NCI-H1048 (cell line): ENCODE measurements around the gene ZNF160.
"Not testable (repeated sequence)": the region's sequence is repeated elsewhere in the genome, so short reads cannot be mapped to it uniquely, and the experiment has no call there.

Experiments
- DNase-seq: peaks from one replicate; lab custom pipeline; 2025; lab: John Stamatoyannopoulos, UW

ZNF160 gene

DNA sequence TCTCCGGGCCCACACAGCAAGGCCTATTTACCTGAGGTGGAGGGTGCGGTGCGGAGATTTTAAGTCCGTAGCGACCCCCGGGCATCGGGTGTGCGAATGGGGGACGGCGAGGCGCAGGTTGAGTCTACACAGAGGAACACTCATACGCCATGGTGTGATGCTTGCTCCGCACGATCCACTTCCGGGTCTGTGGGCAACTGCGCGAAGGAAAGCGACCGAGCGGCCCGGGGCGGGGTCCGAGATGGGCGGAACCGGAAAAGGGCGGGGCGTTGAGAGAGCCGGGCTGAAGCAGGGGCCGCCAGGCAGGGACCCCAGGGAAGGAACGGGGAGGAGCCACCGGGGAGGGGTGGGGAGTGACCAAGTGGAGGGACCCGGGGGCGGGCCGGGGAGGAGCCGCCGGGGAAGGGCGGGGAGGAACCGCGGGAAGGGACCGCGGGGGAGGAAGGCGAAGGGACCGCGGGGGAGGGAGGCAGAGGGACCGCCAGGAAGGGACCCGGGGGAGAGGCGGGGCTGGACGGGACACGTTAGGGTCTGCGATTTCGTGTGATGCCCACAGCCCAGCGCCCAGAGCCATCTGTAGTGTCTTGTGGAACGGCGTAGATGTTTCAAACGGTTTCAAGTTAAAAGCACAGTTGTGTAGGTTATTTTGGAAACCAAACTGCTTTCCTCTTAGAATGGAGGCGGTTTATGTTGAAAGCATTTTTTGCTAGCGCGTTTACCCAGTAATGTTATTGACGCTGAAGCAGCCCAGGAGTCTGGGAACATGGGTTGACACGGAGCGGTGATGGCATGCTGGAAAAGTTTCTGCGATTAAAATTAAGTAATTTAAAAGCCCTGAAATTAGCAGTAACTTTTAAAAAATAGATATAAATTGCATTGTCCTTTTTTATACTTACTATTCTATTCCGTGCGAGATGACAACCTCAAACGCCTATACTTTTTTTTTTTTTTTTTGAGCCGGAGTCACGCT, at the start of gene ZNF160:
TSS of gene ZNF160 (minus strand) at position 189 of the 970 bp plus-strand sequence. CDS start 17,146 bp downstream, outside the sequence.
- peak; percentile 85 for DNase-seq

DNA sequence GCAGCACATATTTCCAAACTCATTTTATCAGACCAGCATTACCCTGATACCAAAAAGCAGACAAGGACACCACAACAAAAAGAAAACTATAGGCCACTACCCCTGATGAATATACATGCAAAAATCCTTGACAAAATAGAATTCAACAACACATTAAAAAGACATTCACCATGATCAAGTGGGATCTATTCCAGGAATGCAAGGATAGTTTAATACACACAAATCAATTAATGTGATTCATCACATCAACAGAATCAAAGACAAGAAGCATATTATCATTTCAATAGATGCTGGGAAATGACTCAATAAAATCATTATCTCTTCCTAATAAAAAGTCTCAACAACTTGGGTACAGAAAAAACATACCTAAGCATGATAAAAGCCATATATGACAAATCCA, 44.4 kb upstream of the ZNF160 start:
- DNase-seq, result no peak

DNA sequence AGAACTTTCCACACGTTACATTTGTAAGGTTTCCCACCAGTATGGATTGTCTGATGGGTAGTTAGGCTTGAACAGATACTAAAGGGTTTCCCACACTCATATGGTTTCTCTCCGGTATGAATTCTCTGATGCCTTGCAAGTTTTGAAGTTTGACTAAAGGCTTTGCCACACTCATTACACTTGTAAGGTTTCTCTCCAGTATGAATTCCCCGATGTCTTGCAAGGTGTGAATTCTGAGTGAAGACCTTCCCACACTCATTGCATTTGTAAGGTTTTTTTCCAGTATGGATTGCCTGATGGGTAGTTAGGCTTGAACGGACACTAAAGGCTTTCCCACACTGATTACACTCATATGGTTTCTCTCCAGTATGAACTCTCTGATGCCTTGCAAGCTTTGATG, 37.1 kb upstream of the ZNF160 start:
- no peak for DNase-seq

DNA sequence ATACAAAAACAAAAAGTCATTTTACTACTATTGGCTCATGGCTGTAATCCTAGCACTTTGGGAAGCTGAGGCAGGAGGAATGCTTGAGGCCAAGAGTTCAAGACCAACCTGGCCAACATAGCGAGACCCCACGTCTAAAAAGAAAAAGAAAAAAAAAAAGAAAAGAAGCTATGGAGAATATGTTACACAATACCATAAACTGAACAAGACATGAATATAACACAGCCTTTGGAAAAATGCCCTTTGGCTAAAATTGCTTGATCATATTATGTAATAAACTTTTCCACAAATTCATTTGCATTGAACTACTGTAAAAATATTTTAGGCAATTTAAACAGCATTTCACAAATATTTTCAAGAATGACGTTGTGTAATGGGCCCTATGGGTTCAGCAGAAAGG, 33.2 kb upstream of the ZNF160 start:
- no peak for DNase-seq

DNA sequence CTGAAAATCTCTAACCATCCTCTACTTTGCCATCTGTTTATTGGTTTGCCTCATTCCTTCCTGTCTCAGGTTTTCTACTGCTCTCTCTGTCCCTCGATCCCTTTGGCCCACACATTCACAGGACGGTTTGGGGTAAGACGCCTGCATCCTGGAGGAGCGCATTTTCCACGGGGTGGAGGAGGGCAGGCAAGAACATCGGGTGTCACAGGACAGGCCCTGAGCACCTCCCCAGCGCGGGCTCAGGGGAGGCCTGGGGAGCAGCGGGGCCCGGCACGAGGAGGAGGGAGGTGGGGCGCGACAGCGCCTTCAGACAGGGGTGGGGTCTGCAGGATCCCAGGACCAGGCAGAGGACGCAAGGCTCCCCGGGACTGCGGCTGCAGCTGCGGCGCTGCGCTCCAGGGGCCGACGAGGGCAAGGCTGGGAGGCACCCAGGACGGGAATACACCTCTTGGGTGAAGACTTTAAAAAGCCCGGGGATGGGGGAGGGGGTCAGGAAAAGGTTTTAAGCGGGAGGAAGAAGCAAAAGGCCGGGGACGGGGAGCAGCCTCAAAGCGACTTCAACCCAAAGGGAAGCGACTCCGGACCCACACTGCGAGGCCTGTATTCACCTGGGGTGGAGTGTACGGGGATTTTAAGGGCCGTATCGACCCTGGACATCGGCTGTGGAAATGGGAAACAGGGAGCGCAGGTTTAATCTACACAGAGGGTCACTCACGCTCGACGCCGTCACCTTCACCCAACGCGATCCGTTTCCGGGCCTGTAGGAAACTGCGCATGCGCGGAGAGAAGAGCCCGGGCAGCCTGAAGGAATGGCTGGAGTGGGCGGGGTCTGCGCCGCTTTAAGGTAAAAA, 29.1 kb upstream of the ZNF160 start, which contains the start of gene ZNF415:
TSS of gene ZNF415 (minus strand) at position 770 of the 851 bp plus-strand sequence. CDS start 10,234 bp downstream, outside the sequence.
- DNase-seq, result peak; percentile 75

DNA sequence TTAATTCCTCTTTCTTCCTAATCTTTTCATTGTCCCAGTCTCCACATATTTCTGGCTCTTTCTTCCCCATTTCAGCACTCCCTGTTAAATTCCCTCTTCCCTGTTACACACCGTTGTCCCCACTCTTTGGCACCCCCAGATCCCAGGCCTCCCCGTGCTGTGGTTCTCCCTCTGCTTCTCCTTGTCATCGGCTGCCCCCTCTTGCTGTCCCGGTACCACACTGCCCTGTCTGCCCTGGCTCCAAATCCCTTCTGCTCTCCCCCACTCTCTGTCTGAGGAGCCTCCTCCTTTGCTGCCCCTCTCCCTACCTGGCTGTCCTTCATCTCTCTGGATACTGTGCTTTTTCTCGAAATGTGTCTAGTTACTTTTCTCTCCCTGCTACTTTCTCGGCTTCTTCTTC, 28.5 kb upstream of the ZNF160 start:
- no peak for DNase-seq

DNA sequence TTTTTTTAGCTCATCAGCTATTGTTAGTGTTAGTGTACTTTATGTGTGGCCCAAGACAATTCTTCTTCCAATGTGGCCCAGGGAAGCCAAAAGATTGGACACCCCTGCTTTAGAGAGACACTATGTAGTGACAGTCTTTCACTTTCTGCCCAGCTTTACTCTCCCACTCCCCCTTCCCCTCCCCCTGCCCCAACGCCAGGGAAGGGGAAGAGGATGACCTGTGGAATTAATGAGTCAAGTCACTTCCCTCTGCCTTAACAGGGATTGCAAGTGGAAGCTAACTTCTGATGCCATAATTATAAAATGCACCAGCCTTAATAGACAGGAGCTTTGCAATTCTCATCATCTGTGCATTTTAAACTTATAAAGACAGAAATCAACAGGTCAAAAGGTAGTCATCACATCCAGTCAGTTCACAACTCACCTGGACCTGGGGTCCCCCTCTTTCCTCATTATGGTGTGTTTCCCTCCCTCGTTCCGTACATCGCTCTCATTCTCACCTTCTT, 27.9 kb upstream of the ZNF160 start:
- DNase-seq, result no peak

DNA sequence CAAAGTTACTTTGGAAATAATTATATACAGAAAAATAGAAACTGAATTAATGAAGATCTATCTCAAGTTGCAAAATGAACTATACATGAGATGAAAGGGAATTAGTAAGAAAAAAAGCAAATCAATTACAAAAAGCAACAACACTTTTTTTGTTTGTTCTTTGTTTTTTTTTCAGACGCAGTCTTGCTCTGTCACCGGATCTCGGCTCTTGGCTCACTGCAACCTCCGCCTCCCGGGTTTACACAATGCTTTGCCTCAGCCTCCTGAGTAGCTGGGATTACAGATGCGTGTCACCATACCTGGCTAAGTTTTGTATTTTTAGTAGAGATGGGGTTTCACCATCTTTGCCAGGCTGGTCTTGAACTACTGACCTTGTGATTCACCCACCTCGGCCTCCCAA, 27.3 kb upstream of the ZNF160 start:
- DNase-seq, result no peak

DNA sequence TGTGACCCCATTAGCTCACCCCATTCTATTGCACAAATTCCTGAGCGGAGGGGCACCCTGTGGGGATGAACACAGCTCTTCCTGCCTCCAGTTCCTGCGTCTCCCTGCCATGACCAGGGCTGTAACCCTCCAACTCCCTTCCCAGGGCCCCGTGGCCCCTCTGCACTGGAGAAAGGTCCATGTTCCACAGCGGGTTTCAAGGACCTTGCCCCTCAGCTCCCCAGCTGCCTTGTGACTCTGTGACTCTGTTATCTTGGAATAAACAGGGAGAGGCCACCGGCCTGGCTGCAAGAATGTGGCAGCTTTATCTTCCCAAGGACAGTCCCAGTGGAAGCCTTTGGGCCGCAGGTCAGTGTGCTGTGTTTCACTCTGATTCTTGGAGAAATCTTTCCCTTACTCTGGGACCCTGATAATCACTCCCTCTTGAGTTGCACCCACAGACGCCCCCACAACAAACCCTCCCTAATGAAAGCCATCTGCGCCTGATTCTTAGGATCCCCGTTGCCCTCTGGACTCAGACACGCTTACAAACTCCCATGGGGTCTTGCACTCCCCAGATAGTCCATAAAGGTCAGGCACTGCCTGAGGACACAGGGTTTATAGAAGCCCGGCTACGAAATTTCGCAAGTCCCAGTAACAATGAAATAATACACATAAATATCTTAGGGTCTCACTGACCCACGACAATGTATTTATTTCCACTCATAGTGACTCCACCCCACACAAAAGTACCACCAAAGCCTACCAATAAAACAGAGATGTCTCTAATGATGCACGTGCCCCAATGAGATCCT, 23.7 kb upstream of the ZNF160 start:
- not testable (repeated sequence) for DNase-seq

DNA sequence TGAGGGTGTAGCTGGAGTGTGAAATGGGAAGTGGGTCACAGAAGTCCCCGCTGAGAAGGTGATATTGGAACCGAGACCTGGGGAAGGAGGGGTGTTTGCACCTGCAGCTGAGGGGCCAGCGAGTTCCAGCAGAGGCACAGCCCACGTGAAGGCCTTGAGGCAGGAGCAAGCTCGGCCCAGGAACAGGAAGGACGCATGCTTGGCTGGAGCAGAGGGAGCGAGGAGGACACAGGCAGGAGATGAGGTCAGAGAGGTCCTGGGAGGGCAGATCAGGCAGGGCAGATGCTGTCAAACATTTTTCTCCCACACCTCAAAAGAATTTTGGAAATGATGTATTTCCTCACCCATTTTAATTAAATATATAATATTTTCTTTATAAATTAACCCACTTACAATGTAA, 20.2 kb upstream of the ZNF160 start:
- no peak for DNase-seq

DNA sequence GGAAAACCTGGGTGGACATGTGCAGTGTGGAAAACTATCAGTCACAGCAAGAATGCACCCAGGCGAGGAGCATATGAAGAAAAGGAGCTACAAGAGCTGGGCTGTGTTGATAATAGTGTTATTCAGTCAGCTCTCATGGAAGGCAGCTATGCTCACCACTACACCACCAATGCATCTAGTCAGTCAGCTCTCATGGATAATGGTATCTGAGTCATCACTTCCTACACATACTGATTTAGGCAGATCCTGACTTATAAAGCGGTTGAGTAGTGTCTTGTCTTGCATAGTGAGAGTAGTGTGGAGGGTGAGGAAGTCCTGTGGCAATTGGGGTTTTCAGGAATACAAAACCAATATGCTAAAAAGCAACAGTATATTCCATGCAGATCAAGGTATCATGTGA, 9.1 kb upstream of the ZNF160 start:
- no peak for DNase-seq

DNA sequence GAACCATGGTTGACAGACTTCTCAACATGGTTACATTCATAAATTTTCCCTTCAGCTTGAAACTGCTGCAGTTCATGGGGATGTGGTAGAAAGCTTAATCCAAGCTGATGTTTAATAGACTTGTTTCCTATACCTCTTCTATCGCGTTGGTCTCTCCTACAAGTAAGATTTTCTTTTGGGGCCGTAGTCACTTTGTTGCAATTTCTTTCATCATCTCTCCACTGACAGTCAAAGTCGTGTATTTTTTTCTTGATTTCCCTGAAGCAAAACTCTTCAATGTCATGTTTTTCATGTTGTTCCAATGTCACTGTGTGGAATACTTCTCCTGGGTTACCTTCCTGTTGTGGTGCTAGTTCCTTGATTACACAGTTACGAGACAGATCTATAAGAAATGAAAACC, 6.3 kb upstream of the ZNF160 start:
- no peak for DNase-seq

DNA sequence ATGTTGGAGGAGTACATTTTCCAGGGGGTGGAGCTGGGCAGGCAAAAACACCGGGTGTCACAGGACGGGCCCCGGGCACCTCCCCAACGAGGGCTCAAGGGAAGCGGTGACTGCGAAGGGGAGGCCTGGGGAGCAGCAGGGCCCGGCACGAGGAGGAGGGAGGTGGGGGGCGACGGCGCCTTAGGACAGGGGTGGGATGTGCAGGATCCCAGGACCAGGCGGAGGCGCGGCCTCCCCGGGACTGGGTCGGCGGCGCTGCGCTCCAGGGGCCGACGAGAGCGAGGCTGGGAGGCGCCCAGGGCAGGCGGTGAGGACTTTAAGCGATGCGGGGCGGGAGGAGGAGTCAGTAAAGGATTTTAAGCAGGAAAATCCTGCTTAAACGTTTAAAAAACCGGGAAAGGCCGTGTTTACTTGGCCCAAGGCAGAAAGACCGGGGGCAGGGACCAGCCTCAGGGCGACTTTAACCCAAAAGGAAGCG, 427 bp downstream of the ZNF160 start:
- DNase-seq, result no peak

DNA sequence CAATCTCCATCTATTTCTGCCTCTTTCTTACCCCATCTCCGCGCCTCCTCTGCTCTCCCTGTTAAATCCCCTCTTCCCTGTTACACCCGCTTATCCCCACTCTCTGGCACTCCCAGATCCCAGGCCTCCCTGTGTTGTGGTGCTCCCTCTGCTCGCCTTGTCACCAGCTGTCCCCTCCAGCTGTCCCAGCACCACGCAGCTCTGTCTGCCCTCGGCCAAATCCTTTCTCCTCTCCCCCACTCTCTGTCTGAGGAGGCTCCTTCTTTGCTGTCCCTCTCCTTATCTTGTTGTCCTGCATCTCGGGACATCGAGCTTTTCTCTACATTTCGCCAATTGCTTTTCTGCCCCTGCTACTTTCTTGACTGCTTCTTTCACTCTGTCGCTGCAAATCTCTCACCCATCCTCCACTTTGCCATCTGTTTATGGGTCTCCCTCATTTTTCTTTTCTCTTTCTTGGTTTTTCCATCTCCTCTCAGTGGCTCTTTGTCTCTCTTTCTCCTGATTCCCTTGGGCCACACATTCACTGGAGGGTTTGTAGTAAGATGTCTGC, 941 bp downstream of the ZNF160 start:
- no peak for DNase-seq

DNA sequence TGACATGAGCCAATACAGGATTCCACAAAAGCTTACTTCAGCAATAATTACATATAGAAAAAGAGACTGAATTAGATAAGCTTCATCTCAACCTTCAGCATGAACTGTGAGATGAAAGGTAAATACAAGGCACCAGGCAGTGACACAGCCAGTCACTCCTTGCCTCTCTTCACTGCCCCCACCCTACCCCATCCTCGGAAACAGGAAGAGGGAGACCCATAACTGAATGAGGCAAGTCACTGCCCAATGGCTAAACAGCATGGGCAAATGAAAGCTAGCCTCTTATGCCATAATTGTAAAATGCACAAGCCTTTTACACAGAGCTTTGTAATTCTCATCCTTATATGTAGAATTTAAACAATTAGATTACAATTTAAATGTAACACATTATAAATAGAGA, 1.7 kb downstream of the ZNF160 start:
- no peak for DNase-seq

DNA sequence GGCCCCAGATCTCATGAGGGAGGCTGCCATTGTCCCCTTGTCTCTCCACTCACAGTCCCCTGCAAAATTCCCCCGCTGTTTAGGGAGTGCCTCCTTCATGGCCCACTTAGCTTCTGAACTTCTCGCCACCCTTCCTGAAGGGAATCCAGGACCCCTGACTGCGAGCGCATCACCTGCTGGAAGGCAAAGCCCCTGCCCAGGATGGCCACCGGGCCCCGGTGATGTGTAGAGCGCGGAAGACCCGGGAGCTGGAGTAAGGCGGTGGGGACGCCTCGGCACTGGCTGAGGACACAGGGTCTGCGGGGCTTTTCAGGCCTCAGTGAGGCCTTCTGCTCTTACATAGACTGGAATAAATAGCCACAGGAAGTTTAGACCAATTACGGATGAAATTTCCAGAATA, 4.7 kb downstream of the ZNF160 start:
- DNase-seq, result not testable (repeated sequence)

DNA sequence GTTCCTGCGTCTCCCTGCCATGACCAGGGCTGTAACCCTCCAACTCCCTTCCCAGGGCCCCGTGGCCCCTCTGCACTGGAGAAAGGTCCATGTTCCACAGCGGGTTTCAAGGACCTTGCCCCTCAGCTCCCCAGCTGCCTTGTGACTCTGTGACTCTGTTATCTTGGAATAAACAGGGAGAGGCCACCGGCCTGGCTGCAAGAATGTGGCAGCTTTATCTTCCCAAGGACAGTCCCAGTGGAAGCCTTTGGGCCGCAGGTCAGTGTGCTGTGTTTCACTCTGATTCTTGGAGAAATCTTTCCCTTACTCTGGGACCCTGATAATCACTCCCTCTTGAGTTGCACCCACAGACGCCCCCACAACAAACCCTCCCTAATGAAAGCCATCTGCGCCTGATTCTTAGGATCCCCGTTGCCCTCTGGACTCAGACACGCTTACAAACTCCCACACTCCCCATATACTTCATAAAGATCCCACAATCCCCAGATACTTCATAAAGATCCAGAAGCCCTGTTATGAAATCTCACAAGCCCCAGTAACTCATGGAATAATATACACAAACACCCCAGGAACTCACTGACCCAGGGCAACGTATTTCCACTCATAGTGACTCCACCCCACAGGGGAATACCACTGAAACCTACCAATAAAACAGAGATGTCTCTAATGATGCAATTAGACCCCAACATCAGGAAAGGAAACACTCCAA, 6.1 kb downstream of the ZNF160 start:
- not testable (repeated sequence) for DNase-seq

DNA sequence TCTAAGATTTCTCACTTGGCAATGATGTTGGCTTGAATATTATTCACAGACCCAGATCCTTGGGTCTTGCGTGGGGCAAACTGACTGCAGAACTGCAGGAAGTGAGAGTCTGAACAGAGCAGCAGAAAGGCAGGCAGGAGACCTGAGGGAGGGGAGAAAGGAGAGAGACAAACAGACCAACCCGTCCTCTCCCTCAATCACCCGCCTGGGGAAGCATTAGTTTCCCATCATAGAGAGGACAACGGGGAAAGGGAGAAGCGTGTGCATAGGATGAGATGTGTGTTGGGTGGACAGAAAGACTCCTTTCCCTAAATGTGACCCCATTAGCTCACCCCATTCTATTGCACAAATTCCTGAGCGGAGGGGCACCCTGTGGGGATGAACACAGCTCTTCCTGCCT, 6.6 kb downstream of the ZNF160 start:
- not testable (repeated sequence) for DNase-seq

DNA sequence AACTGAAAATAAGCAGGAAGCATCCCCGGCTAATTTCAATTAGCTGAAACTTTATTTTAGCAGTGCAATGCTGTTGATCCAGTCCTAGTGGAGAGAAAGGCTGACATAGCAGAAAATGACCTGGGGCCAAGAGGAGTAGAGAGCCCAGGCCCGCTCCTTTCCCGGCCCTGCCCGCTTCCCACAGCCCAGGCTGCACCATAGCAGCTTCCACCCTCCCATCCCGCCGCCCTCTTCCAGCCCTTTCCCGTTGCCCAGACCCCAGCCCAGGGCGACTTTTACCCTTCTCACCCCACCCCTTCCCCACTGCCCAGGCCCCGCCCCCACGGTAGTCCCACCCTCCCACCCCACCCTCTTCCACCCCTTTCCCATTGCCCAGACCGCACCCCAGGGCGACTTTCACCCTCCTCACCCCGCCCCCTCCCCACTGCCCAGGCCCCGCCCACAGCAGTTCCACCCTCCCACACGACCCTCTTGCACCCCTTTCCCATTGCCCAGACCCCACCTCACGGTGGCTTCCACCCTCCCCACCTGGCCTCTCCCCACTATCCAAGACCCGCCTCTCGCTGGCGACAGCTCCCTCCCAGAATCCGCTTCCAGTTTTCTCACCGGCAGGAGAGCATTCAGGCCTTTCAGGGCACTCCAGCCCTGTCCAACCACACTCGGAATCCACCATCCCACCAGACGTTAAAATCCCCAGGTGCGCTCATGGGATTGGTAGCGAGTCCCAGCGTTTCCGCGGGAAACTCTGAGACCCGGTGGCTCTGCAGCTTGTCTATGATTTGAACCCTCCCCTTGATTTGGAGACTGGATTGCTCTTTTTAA, 8.3 kb downstream of the ZNF160 start:
- DNase-seq, result no peak

DNA sequence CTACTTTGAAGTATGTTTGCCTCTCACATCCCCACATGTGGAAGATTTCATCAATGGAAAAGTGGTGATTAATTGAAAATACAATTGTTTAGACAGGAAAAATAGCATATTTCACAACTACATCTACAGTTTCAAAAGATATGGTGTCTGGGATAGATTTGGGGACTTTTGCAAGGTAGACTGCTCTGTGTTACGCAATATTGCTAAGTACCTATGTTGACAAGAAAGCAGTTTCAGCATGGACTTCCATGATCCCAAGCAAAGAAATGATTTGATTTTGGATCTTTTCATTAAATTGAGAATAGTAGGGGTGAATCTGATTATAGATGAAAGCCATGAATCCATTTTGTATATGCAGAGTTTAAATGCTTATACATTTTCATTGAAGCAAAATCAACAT, 10.5 kb downstream of the ZNF160 start:
- no peak for DNase-seq
